B cell (primary cell): ENCODE results near the gene DAP. TPM values are rescaled to one million over a fixed set of nuclear protein-coding genes. Genes with fewer than 3 reads are reported as not detected.

ENCODE experiments used
- ATAC-seq: fragments of 200-7000 bp; cut with Tn5 transposase; one replicate; pipeline ENCODE4 v1.10.0; 2021; ENCODE audit warnings: low read depth, mild to moderate bottlenecking, moderate number of reproducible peaks, moderate library complexity
- CTCF ChIA-PET: fragments of 350-600 bp; sonication (Branson Sonifier 250); formaldehyde crosslinking; loops from one replicate; lab custom pipeline; 2021; ENCODE audit warnings: antibody characterized with exemption, inconsistent platforms; lab: Charles Lee
- POLR2A ChIA-PET: fragments of 350-600 bp; sonication (Branson Sonifier 250); formaldehyde crosslinking; loops from one replicate; lab custom pipeline; 2021; ENCODE audit warnings: antibody characterized with exemption; lab: Charles Lee
- DNase-seq: peaks from one replicate; pipeline ENCODE4 v3.0.0; 2013
- H2AFZ ChIP-seq: 2 replicates; pipeline ENCODE4 v1.6.1; 2012; ENCODE audit warnings: mild to moderate bottlenecking, low read depth, low read length; ENCODE audit not compliant: insufficient read depth, poor library complexity, severe bottlenecking
- H3K27ac ChIP-seq, 2 donors: 1 replicate in 1 of 2; 2 replicates in 1 of 2; pipeline ENCODE4 v1.5.1; 2012 to 2013; ENCODE audit warnings: low read length in 2 of 2, mild to moderate bottlenecking in 2 of 2, moderate library complexity in 1 of 2
- H3K27me3 ChIP-seq, 4 experiments: fragments of 200-600 bp in 1 of 4; sonication (generic) in 1 of 4; replicated peaks in 1 of 4; 1 replicate in 2 of 4; 2 replicates in 2 of 4; pipeline versions ENCODE4 v1.6.1 to v1.7.0; 2013 to 2016; ENCODE audit warnings: low read length in 3 of 4, mild to moderate bottlenecking in 2 of 4, mixed read lengths in 1 of 4, moderate library complexity in 1 of 4; ENCODE audit not compliant: insufficient read depth in 4 of 4, control insufficient read depth in 3 of 4; ENCODE audit errors: control extremely low read depth in 1 of 4
- H3K36me3 ChIP-seq, 2 experiments: replicated peaks in 1 of 2; 1 replicate in 1 of 2; 2 replicates in 1 of 2; pipeline versions ENCODE4 v1.6.1 to v1.7.1; 2013; ENCODE audit warnings: low read length in 1 of 2; ENCODE audit not compliant: insufficient read depth in 2 of 2, control insufficient read depth in 1 of 2; ENCODE audit errors: control extremely low read depth in 1 of 2, extremely low read depth in 1 of 2
- H3K4me1 ChIP-seq, 2 donors: fragments of 200-600 bp in 1 of 2; sonication (generic) in 1 of 2; 1 replicate in 1 of 2; 2 replicates in 1 of 2; pipeline versions ENCODE4 v1.5.1 to v1.6.1; 2013 to 2017; ENCODE audit warnings: low read length in 2 of 2; ENCODE audit not compliant: control insufficient read depth in 2 of 2, insufficient read depth in 2 of 2
- H3K4me2 ChIP-seq: replicated peaks from 2 replicates; pipeline ENCODE3; 2012; ENCODE audit warnings: mild to moderate bottlenecking, low read depth, low read length; ENCODE audit not compliant: poor library complexity, severe bottlenecking
- H3K4me3 ChIP-seq, 5 experiments: fragments of 200-600 bp in 1 of 5; sonication (generic) in 1 of 5; 1 replicate in 3 of 5; 2 replicates in 2 of 5; pipeline versions ENCODE4 v1.5.1 to v1.7.0; 2011 to 2016; ENCODE audit warnings: low read length in 4 of 5, mild to moderate bottlenecking in 4 of 5, low read depth in 2 of 5, control low read depth in 1 of 5, moderate library complexity in 1 of 5; ENCODE audit not compliant: insufficient read depth in 1 of 5; ENCODE audit errors: control extremely low read depth in 1 of 5, extremely low read depth in 1 of 5
- H3K79me2 ChIP-seq: fragments of 200-600 bp; sonication (generic); one replicate; pipeline ENCODE4 v1.6.0; 2016; ENCODE audit warnings: low read length; ENCODE audit not compliant: control insufficient read depth, insufficient read depth
- H3K9ac ChIP-seq: fragments of 200-600 bp; sonication (generic); 2 replicates; pipeline ENCODE4 v1.6.1; 2017; ENCODE audit warnings: mild to moderate bottlenecking, low read length, moderate library complexity
- H3K9me3 ChIP-seq, 3 donors: one replicate each; pipeline versions ENCODE4 v1.6.1 to v1.7.1; 2013; ENCODE audit warnings: low read length in 2 of 3; ENCODE audit not compliant: control insufficient read depth in 2 of 3, insufficient read depth in 1 of 3; ENCODE audit errors: control extremely low read depth in 1 of 3
- H4K20me1 ChIP-seq: 2 replicates; pipeline ENCODE4 v1.6.0; 2012; ENCODE audit warnings: mild to moderate bottlenecking, low read length; ENCODE audit not compliant: insufficient read depth, control insufficient read depth, poor library complexity, severe bottlenecking
- H3K27ac Mint-ChIP-seq: one replicate; pipeline ENCODE4 v1.8.0; 2021; ENCODE audit warnings: mixed read lengths
- H3K27me3 Mint-ChIP-seq: one replicate; pipeline ENCODE4 v1.8.0; 2021; ENCODE audit warnings: mixed read lengths
- H3K4me1 Mint-ChIP-seq: one replicate; pipeline ENCODE4 v1.8.0; 2021; ENCODE audit warnings: mixed read lengths
- H3K4me3 Mint-ChIP-seq: one replicate; pipeline ENCODE4 v1.8.0; 2021; ENCODE audit warnings: mixed read lengths
- H3K9me3 Mint-ChIP-seq: one replicate; pipeline ENCODE4 v1.8.0; 2022; ENCODE audit warnings: mixed read lengths; ENCODE audit not compliant: insufficient read depth
- CTCF ChIP-seq: fragments of 200-600 bp; IDR thresholded peaks from one replicate; pipeline ENCODE4 v1.8.0; 2022; ENCODE audit warnings: antibody characterized with exemption, mild to moderate bottlenecking
- EZH2 ChIP-seq: IDR thresholded peaks from 2 replicates; pipeline ENCODE4 v1.6.1; 2012; ENCODE audit warnings: borderline replicate concordance, low read depth, mild to moderate bottlenecking, moderate library complexity, low read length; ENCODE audit not compliant: insufficient read depth, poor library complexity, severe bottlenecking
- WGBS: methylation state at CpG from one replicate; pipeline ENCODE4 v1.1.5; 2013; ENCODE audit warnings: missing lambda C conversion rate; ENCODE audit not compliant: insufficient coverage; 5-methylcytosine and 5-hydroxymethylcytosine counted together
- intact Hi-C: fragments of 100-400 bp; cut with micrococcal nuclease; formaldehyde crosslinking; loops from one replicate; pipeline ENCODE4 v1.10.0; 2022
- polyA plus RNA-seq: library from polyadenylated mRNA; depleted of rRNA; stranded (reverse); fragments of >200 nt; gene quantifications from 2 replicates; pipeline ENCODE4 v1.2.3, GENCODE V29; 2012
- total RNA-seq, 2 donors: library from RNA; stranded (reverse); fragments of 120-200 nt in 1 of 2; gene quantifications; 1 replicate in 1 of 2; 2 replicates in 1 of 2; pipeline versions ENCODE4 v1.2.3 to v1.2.4, GENCODE V29; 2013 to 2022

The DAP gene
- total and polyA plus RNA-seq, 2 donors (not counting 1 experiment from before 2014, with no cell fraction given): 42.6 to 49.8 TPM

DNA sequence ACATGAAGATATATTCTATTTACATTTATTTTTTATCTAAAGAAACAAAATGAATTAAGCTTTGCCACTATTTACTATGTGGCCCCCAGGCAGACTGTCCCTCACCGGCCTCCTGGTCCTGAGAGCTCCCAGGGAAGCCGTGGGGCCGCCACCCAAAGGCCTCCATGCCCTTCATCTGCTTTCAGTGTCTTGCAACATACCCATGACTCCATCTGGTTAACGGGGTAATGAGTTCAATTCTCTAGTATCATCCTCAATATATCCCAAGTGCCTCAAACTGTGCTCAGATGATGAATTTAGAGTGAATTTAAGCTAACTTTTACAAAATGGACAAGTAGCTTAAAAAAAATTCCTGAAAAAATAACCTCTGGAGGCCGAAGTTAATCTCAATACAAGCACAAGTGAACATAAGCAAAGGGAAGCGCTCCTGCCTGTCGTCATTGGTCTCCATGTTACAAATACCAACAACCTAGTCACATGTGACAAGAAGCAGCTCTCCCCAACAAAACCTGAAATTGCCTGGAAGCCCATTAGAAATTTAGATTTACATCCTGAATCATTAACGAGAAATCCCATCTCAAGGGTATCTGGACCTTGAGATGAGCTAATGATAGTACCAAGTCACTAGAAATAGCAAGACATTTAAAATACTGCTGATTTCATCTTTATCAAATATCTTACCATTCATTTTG, 26.1 kb downstream of the DAP start:
- H3K4me3 ChIP-seq: no peak overlapping the region
- no peak overlapping the region for H3K9ac ChIP-seq
- H3K27me3 Mint-ChIP-seq: no peaks in the 10 kb centered on the region
- ChIA-PET POLR2A (no interaction called here), CTCF (interaction anchor here (0.7 to 1.4 kb wide), 4 partner anchors 36 to 281 kb away, joined by 3 to 5 read pairs (median 3); no protein-coding TSS in a partner anchor)
- H4K20me1 ChIP-seq: no peaks in the 10 kb centered on the region
- ATAC-seq: no peak
- H3K9me3 ChIP-seq: no peaks in the 10 kb centered on the region
- H3K27ac Mint-ChIP-seq: no peak overlapping the region
- H3K4me1 Mint-ChIP-seq: peaks cover 47% of the 10 kb centered on the region
- DNase-seq: no peak
- H3K27ac ChIP-seq: peak overlapping the region; percentile 23 to 50
- H3K79me2 ChIP-seq: peaks cover 25% of the 10 kb centered on the region
- 88% methylated on average over 6 of the region's 8 CpGs for WGBS
- H2AFZ ChIP-seq: no peak overlapping the region
- no peaks in the 10 kb centered on the region for H3K9me3 Mint-ChIP-seq
- no peak overlapping the region for H3K4me3 Mint-ChIP-seq
- H3K4me2 ChIP-seq: no peak overlapping the region
- peaks cover 35 to 36% of the 10 kb centered on the region in 2 donors for H3K4me1 ChIP-seq
- H3K36me3 ChIP-seq: peaks cover 0 to 18% of the 10 kb centered on the region in 2 experiments
- TF ChIP-seq CTCF: no peak
- no peak for TF ChIP-seq EZH2
- intact Hi-C loops: no loop called here
- H3K27me3 ChIP-seq: no peaks in the 10 kb centered on the region

- Histone ChIP-seq H3K4me1 (peaks cover 35 to 39% of the 10 kb centered on the region in 2 donors), H3K9ac (no peak overlapping the region), H3K36me3 (peaks cover 0 to 18% of the 10 kb centered on the region in 2 experiments), H2AFZ (no peak overlapping the region), H3K9me3 (no peaks in the 10 kb centered on the region), H3K4me3 (no peak overlapping the region), H3K4me2 (no peak overlapping the region), H4K20me1 (no peaks in the 10 kb centered on the region), H3K79me2 (peaks cover 18% of the 10 kb centered on the region), H3K27me3 (no peaks in the 10 kb centered on the region), H3K27ac (no peak overlapping the region)
- Mint-ChIP-seq H3K4me3 (no peak overlapping the region), H3K4me1 (peaks cover 55% of the 10 kb centered on the region), H3K27me3 (no peaks in the 10 kb centered on the region), H3K9me3 (no peaks in the 10 kb centered on the region), H3K27ac (no peak overlapping the region)
- POLR2A ChIA-PET: no interaction called here
- 78% methylated on average over 7 of the region's 11 CpGs for WGBS
- CTCF ChIA-PET: interaction anchor here (1.4 kb wide), 1 partner anchor 107 kb away, joined by 5 read pairs; no protein-coding TSS in a partner anchor
- ATAC-seq: no peak
- TF ChIP-seq EZH2: no peak
- TF ChIP-seq CTCF: no peak
- intact Hi-C loops: no loop called here
- no peak for DNase-seq
These were observed 26.9 kb downstream of the DAP start for GRCh38 chr5:10734037-10734709.
